IPS-18c (cell line): ENCODE results near the gene NCF4.

Experiments used
- H3K4me3 ChIP-seq: 2 replicates; pipeline ENCODE4 v1.7.0; 2013; ENCODE audit warnings: low read depth, mild to moderate bottlenecking, low read length, moderate library complexity; ENCODE audit not compliant: insufficient read depth
- H3K9me3 ChIP-seq: one replicate; pipeline ENCODE4 v1.6.1; 2013; ENCODE audit warnings: mild to moderate bottlenecking, low read length, moderate library complexity; ENCODE audit not compliant: control insufficient read depth, insufficient read depth

NCF4 gene

DNA sequence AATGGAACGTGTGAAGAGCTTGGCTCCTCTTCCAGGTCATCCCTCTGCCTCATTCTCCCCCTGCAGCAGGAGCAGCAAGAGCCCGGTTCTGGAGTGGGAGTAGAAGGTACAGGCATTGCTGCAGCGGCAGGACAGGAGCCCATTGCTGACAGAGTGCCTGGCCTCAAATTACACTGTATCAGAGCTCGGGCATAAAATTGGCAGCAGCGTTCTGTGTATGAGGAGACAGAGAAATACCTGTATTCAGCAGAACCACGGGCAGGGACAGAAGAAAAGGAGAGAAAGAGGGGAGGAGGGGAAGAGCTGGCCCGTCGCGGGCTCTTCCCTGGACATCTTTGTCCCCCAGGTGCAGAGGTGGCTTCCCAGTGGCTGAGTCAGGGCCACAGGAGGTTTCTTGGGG is 2.6 kb upstream of the NCF4 start:
- H3K9me3 ChIP-seq: peaks cover 2% of the 10 kb centered on the region
- H3K4me3 ChIP-seq: no peak overlapping the region

DNA sequence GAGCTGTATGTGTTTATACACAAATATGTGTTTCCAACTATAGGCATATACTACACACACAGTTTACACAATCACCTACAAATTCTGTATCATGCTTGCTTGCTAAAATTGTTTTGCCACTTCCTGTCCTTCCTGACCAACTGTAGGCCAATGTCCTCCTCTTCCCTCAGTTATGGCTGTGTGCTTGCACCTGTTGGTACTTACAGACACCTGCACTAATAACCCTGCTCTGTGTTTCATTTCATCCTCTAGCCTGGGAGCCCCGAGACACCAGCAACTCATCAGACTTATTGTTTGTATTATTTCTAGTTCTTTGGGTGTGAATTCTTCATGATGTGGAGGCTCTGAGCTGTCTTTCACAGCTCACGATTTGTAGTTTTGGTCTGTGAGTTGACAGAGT is 1.8 kb upstream of the NCF4 start:
- H3K4me3 ChIP-seq: no peak overlapping the region
- no peaks in the 10 kb centered on the region for H3K9me3 ChIP-seq

- Histone ChIP-seq H3K4me3 (no peak overlapping the region), H3K9me3 (no peaks in the 10 kb centered on the region)
Observed at GRCh38 chr22:36860017-36860416, 789 bp upstream of the NCF4 start.

GRCh38 chr22:36860438-36860820 is 377 bp upstream of the NCF4 start:
- Histone ChIP-seq H3K9me3 (no peaks in the 10 kb centered on the region), H3K4me3 (no peak overlapping the region)

DNA sequence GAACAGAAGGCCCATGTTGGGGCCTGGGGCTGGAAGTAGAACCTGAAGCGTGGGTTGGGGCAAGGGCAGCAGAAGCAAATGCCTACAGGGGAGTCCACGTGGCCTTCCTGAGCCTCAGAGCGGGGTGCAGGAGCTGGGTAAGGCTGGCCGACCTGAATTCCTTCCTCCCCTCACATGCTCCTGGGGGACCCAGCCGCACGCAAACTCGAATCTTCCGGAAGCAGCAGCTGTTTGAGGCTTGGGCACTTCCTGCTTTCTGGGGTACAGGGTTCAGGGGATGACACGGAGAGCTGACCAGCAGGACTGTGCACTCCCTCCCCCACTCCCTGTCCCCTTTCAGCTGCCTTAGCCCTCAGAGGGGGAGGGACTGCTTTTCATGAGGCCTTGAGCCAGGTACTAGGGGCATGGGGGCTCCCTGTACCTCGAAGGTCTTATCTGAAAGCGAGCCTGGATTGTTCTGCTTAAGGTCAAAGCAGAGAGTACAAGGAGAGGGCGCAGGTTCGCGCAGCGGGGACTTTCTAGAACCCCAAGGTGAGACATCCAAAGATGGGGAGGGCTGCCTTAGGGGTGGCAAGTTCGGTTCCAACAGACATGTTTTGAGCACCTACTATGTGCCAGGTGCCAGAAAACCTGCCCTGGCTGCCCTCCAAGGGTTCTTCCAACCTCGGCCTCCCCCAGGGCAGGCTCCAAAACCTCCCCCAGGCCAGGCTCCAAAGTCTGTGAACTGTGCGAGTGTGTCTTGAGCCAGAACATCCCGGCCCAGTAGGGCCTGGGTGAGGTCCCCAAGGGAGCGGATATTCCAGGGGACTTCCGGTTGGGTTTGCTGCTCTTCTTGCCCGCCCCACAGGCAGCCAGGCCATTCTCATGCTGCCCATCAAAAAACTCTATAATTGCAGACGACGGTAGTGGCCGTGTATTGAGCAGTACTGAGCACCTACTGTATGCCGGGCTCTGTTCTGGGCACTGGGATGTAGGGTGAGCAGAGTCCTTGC is 1.7 kb downstream of the NCF4 start:
- no peak overlapping the region for H3K4me3 ChIP-seq

DNA sequence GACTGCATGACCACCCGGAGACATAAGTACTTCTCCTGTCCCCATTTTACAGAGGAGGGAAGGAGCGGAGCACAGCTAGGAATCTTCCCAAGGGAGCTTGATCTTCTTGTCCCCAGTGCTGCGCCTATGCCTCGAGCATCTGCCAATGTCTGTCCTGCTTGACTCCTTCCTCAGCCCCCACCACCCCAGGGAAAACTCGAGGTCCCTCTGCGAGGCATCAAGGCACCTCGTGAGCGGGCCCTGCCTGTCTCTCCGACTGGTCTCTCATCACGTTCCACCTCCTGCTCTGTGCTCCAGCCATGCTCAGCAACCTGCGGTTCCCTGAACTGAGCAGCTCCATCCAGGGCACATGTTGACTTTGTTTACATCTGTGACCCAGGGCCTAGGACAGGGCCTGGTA is 2.5 kb downstream of the NCF4 start:
- Histone ChIP-seq H3K4me3 (no peak overlapping the region), H3K9me3 (no peaks in the 10 kb centered on the region)

More for the DNA sequence above, 1.7 kb downstream of the NCF4 start:
- H3K9me3 ChIP-seq: no peaks in the 10 kb centered on the region

DNA sequence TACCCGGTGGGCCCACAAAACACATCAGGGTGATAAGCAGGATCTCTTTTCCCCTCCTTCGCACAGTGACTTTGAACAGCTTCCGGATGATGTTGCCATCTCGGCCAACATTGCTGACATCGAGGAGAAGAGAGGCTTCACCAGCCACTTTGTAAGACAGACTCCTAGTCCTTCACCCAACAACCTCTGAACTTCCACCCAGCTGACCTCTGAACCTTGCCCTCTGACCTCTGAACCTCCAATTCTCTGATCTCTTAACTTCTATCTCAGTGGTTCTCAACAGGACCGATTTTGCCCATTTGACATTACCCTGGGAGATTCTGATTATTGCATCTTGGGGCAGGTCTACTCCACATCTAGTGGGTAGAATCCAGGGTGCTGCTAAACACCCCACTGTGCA is 3.2 kb downstream of the NCF4 start:
- no peak overlapping the region for H3K4me3 ChIP-seq
- H3K9me3 ChIP-seq: no peaks in the 10 kb centered on the region

DNA sequence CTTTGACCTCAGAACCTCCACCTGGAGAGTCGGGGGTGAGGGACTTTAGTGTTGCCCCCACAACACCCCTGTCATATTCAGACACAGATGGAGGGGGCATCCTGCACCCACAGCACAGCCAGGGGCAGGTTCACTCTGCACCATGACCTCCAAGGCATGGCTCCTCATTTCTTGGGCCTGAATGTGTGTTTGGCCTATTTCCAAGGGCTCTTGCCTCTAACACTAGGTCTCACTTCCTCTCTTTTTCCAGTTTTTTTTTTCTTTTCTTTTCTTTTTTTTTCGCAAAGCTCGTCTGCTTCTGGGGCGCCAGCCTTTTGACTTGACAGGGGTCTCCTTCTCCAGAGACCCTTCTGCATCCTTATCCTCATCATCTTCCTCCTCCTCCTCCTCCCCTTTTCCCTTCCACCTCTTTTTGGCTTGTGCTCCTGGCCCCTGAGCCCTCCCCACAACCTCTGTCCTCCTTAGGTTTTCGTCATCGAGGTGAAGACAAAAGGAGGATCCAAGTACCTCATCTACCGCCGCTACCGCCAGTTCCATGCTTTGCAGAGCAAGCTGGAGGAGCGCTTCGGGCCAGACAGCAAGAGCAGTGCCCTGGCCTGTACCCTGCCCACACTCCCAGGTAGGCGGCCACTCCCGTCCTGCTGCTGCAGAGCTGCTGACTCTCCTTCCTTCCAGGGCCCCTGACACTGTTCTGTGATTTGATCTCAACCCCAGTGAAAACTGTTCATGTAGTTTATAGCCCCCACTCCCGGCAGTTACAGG is 3.8 kb downstream of the NCF4 start:
- no peak overlapping the region for H3K4me3 ChIP-seq
- H3K9me3 ChIP-seq: no peaks in the 10 kb centered on the region

GRCh38 chr22:36865346-36865745 is 4.5 kb downstream of the NCF4 start:
- Histone ChIP-seq H3K4me3 (no peak overlapping the region), H3K9me3 (no peaks in the 10 kb centered on the region)

GRCh38 chr22:36867695-36868094 is 6.9 kb downstream of the NCF4 start:
- Histone ChIP-seq H3K9me3 (no peaks in the 10 kb centered on the region), H3K4me3 (no peak overlapping the region)

- Histone ChIP-seq H3K9me3 (no peaks in the 10 kb centered on the region), H3K4me3 (no peak overlapping the region)
Observed at GRCh38 chr22:36868546-36869181, 7.9 kb downstream of the NCF4 start.

- Histone ChIP-seq H3K4me3 (no peak overlapping the region), H3K9me3 (no peaks in the 10 kb centered on the region)
Observed at GRCh38 chr22:36870250-36870649, 9.4 kb downstream of the NCF4 start.

DNA sequence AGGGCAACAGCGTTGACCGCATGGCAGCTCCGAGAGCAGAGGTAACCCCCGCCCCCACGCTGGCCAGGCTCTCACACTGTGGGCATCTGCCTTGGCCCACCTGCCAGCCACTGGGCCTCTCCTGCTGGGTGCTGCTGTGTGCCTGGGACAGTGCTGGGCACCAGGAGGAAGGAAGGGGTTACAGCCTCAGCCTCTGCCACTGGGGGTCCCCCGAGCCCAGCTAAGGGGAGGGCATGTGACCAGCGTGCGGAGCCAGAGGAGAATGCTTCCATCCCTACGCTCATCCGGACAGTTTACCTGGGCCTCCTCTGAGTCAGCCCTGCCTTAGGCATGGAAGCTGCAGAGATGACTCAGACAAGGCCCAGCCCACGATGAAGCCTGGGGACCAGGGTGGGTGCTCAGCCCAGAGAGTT is 10.9 kb downstream of the NCF4 start:
- no peaks in the 10 kb centered on the region for H3K9me3 ChIP-seq

GRCh38 chr22:36872084-36872483 is 11.3 kb downstream of the NCF4 start:
- Histone ChIP-seq H3K4me3 (no peak overlapping the region), H3K9me3 (no peaks in the 10 kb centered on the region)

More for the DNA sequence above, 10.9 kb downstream of the NCF4 start:
- no peak overlapping the region for H3K4me3 ChIP-seq

DNA sequence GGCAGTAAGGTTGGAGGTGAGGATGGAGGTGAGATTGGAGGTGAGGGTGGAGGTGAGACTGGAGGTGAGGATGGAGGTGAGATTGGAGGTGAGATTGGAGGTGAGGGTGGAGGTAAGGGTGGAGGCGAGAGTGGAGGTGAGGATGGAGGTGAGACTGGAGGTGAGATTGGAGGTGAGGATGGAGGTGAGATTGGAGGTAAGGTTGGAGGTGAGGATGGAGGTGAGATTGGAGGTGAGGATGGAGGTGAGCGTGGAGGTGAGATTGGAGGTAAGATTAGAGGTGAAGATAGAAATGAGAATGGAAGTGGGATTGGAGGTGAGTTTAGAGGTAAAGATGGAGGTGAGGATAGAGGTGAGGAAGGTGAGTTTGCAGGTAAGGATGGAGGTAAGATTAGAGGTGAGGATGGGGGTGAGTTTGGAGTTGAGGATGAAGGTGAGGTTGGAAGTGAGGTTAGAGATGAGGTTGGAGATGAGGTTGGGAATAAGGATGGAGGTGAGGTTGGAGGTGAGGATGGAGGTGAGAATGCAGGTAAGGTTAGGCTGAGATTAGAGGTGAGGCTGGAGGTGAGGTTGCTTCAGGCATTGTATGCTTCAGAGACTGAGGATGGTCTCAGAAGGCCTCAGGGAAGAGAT is 12.2 kb downstream of the NCF4 start:
- H3K9me3 ChIP-seq: no peaks in the 10 kb centered on the region
- no peak overlapping the region for H3K4me3 ChIP-seq

DNA sequence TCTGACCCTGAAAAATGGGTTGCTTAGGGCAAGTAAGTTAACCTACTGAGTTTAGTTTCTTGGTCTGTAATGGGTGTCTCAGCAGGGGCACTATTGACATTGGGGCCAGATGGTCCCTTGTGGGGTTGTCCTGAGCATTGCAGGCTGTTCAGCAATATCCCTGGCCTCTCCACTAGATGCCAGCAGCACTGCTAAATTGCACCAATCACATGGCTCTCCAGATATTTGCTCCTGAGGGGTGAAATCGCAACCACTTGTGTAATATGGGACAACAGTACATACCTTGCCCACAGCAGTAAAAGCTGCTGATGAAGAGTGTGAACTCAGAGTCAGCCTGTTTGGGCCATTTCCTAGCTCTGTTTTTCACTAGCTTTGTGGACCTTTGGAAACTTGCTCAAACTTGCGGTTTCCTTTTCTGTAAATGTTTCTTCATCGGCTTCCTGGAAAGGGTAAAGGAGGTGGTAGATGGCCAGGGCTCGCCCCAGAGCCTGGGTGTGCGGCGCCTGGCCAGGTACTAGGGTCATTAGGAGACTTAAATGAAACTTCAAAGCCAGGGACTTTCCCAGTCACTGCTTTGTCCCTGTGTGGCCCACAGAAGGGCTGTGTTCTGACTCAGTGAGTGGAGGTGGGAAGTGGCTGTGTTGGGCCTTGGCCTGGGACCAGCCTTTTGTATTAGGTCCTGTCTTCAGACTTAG is 13.0 kb downstream of the NCF4 start:
- Histone ChIP-seq H3K9me3 (no peaks in the 10 kb centered on the region), H3K4me3 (no peak overlapping the region)

GRCh38 chr22:36874309-36874696 is 13.5 kb downstream of the NCF4 start:
- Histone ChIP-seq H3K4me3 (no peak overlapping the region), H3K9me3 (no peaks in the 10 kb centered on the region)
